ENCODE results near the gene CAMTA1.

GRCh38 chr1:7579016-7579415, 793.8 kb downstream of the CAMTA1 start:
- TF ChIP-seq, protein P1, sequence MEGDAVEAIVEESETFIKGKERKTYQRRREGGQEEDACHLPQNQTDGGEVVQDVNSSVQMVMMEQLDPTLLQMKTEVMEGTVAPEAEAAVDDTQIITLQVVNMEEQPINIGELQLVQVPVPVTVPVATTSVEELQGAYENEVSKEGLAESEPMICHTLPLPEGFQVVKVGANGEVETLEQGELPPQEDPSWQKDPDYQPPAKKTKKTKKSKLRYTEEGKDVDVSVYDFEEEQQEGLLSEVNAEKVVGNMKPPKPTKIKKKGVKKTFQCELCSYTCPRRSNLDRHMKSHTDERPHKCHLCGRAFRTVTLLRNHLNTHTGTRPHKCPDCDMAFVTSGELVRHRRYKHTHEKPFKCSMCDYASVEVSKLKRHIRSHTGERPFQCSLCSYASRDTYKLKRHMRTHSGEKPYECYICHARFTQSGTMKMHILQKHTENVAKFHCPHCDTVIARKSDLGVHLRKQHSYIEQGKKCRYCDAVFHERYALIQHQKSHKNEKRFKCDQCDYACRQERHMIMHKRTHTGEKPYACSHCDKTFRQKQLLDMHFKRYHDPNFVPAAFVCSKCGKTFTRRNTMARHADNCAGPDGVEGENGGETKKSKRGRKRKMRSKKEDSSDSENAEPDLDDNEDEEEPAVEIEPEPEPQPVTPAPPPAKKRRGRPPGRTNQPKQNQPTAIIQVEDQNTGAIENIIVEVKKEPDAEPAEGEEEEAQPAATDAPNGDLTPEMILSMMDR (IDR thresholded peaks at IDR 0.05; ENCODE audit: insufficient read depth, low read length, poor library complexity, severe bottlenecking): no peak
- no peak for TF ChIP-seq EZH2phosphoT487 (conservative IDR thresholded peaks at IDR 0.05; ENCODE audit: low read length)

All from SU-DHL-6 (cell line).